ENCODE results near the gene OPHN1.
A peak's percentile ranks its signal among the peaks of the same experiment; 100 is the strongest.

The OPHN1 gene

GRCh38 chrX:68209008-68209407 lies 224.3 kb downstream of the OPHN1 start:
- no peaks in the 10 kb centered on the region for H3K36me3 Mint-ChIP-seq
- H3K4me3 Mint-ChIP-seq, result no peak overlapping the region
- H3K27me3 Mint-ChIP-seq, result peaks cover 2% of the 10 kb centered on the region
- no peaks in the 10 kb centered on the region for H3K4me1 Mint-ChIP-seq
- H3K9me3 Mint-ChIP-seq, result no peaks in the 10 kb centered on the region
- ATAC-seq (ENCODE audit: low read depth), result no peak
- no peak for DNase-seq (ENCODE audit: low spot score in 2 of 2)
- no peak overlapping the region for H3K27ac Mint-ChIP-seq

- no peaks in the 10 kb centered on the region for H3K36me3 Mint-ChIP-seq
- H3K4me3 Mint-ChIP-seq, result no peak overlapping the region
- peaks cover 4% of the 10 kb centered on the region for H3K4me1 Mint-ChIP-seq
These were observed 228.7 kb downstream of the OPHN1 start for GRCh38 chrX:68204521-68205038.

GRCh38 chrX:68203646-68204045 lies 229.6 kb downstream of the OPHN1 start:
- Mint-ChIP-seq H3K27me3 (peaks cover 2% of the 10 kb centered on the region), H3K9me3 (no peaks in the 10 kb centered on the region), H3K36me3 (no peaks in the 10 kb centered on the region), H3K4me1 (peaks cover 4% of the 10 kb centered on the region), H3K4me3 (no peak overlapping the region), H3K27ac (no peak overlapping the region)
- no peak for ATAC-seq (ENCODE audit: low read depth)
- DNase-seq (ENCODE audit: low spot score in 2 of 2), result no peak

More at GRCh38 chrX:68204521-68205038, 228.7 kb downstream of the OPHN1 start:
- peaks cover 2% of the 10 kb centered on the region for H3K27me3 Mint-ChIP-seq
- ATAC-seq (ENCODE audit: low read depth) (no peak), DNase-seq (ENCODE audit: low spot score in 2 of 2) (no peak)
- H3K27ac Mint-ChIP-seq, result no peak overlapping the region
- no peaks in the 10 kb centered on the region for H3K9me3 Mint-ChIP-seq

DNA sequence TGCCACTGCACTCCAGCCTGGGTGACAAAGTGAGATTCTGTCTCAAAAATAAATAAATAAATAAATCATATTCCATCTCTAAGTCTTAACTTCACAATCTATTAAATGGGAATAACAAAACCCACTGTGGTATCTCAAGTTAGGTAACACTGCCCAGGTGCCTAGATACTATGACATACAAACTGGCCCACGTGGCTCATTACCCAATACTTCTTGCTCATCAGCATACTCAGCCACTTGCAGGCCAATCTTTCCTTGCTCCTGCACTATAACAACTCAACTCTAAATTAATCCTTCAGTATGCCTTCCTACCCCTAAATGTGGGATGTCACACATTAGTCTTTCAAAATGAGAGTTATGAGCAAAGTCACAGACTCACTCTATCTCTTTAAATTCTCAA lies 230.1 kb downstream of the OPHN1 start:
- Mint-ChIP-seq H3K27me3 (peaks cover 2% of the 10 kb centered on the region), H3K9me3 (no peaks in the 10 kb centered on the region), H3K36me3 (no peaks in the 10 kb centered on the region), H3K27ac (no peak overlapping the region), H3K4me3 (no peak overlapping the region), H3K4me1 (peaks cover 4% of the 10 kb centered on the region)
- ATAC-seq (ENCODE audit: low read depth), result no peak
- no peak for DNase-seq (ENCODE audit: low spot score in 2 of 2)

- DNase-seq (ENCODE audit: low spot score in 2 of 2), result no peak
- H3K36me3 Mint-ChIP-seq, result no peaks in the 10 kb centered on the region
- H3K27me3 Mint-ChIP-seq, result no peaks in the 10 kb centered on the region
- ATAC-seq (ENCODE audit: low read depth), result no peak
- H3K4me1 Mint-ChIP-seq, result peaks cover 4% of the 10 kb centered on the region
- H3K4me3 Mint-ChIP-seq, result no peak overlapping the region
- no peak overlapping the region for H3K27ac Mint-ChIP-seq
- H3K9me3 Mint-ChIP-seq, result no peaks in the 10 kb centered on the region
These were observed 234.0 kb downstream of the OPHN1 start for GRCh38 chrX:68199062-68199848.

GRCh38 chrX:68196939-68197791 lies 236.1 kb downstream of the OPHN1 start:
- no peak overlapping the region for H3K4me3 Mint-ChIP-seq
- no peaks in the 10 kb centered on the region for H3K9me3 Mint-ChIP-seq
- H3K27me3 Mint-ChIP-seq, result no peaks in the 10 kb centered on the region
- H3K27ac Mint-ChIP-seq, result no peak overlapping the region
- H3K4me1 Mint-ChIP-seq, result no peaks in the 10 kb centered on the region
- DNase-seq (ENCODE audit: low spot score in 2 of 2), result peak in 1 of 2 donors; percentile 19
- ATAC-seq (ENCODE audit: low read depth), result no peak
- no peaks in the 10 kb centered on the region for H3K36me3 Mint-ChIP-seq

DNA sequence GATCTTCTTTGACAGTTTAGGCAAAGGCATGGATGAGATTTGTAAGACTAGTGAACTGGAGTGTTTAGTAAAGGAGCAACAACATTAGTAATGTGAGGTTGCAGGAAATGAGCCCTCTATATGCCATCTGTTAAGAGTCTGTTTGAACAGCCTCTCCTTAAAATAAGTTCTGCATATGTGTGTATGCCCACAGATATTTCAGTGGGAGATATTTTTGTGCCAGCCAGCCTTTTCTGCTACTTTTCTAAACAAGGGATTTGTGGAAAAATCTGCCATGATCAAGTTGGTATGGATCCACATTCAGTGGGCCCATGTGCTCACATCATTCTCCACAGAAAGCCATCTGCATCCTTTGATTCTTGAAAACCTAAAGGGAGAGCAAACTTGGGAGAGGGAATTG lies 237.7 kb downstream of the OPHN1 start:
- Mint-ChIP-seq H3K4me1 (no peaks in the 10 kb centered on the region), H3K9me3 (no peaks in the 10 kb centered on the region), H3K27me3 (no peaks in the 10 kb centered on the region), H3K4me3 (no peak overlapping the region), H3K36me3 (no peaks in the 10 kb centered on the region), H3K27ac (no peak overlapping the region)
- no peak for ATAC-seq (ENCODE audit: low read depth)
- no peak for DNase-seq (ENCODE audit: low spot score in 2 of 2)

DNA sequence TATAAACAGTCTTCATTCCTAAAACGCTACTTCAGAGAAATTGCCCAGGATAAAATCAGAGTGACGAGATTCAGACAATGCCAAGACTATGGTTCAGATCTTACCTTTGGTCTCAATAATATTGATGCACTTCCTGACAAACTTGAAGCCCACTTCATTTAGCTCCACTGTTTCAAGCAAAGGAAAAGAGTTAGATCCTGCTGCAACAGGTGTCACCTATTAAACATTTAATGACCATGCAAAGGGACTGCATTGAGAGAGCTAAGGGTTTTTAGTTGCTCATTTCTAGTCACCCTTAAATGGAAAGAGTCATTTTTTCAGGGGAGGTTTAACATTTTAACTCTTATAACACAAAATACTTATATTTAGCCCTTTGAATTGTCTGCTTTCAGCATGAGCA lies 239.5 kb downstream of the OPHN1 start:
- DNase-seq (ENCODE audit: low spot score in 2 of 2) (no peak), ATAC-seq (ENCODE audit: low read depth) (no peak)
- no peaks in the 10 kb centered on the region for H3K36me3 Mint-ChIP-seq
- no peaks in the 10 kb centered on the region for H3K27me3 Mint-ChIP-seq
- no peaks in the 10 kb centered on the region for H3K9me3 Mint-ChIP-seq
- no peaks in the 10 kb centered on the region for H3K4me1 Mint-ChIP-seq
- no peak overlapping the region for H3K4me3 Mint-ChIP-seq
- H3K27ac Mint-ChIP-seq, result no peak overlapping the region

- Mint-ChIP-seq H3K36me3 (no peaks in the 10 kb centered on the region), H3K9me3 (no peaks in the 10 kb centered on the region), H3K27ac (no peak overlapping the region), H3K27me3 (no peaks in the 10 kb centered on the region), H3K4me1 (no peaks in the 10 kb centered on the region), H3K4me3 (no peak overlapping the region)
- no peak for DNase-seq (ENCODE audit: low spot score in 2 of 2)
- ATAC-seq (ENCODE audit: low read depth), result no peak
These were observed 240.1 kb downstream of the OPHN1 start for GRCh38 chrX:68193234-68193633.

- H3K27me3 Mint-ChIP-seq, result no peaks in the 10 kb centered on the region
These were observed 242.5 kb downstream of the OPHN1 start for GRCh38 chrX:68190799-68191198.

GRCh38 chrX:68186552-68187262 lies 246.6 kb downstream of the OPHN1 start:
- no peak for ATAC-seq (ENCODE audit: low read depth)
- H3K4me3 Mint-ChIP-seq, result no peak overlapping the region
- no peaks in the 10 kb centered on the region for H3K36me3 Mint-ChIP-seq
- no peak for DNase-seq (ENCODE audit: low spot score in 2 of 2)
- H3K4me1 Mint-ChIP-seq, result no peaks in the 10 kb centered on the region
- H3K27me3 Mint-ChIP-seq, result peaks cover 1% of the 10 kb centered on the region
- H3K27ac Mint-ChIP-seq, result no peak overlapping the region
- peaks cover 2% of the 10 kb centered on the region for H3K9me3 Mint-ChIP-seq

More at GRCh38 chrX:68190799-68191198, 242.5 kb downstream of the OPHN1 start:
- Mint-ChIP-seq H3K36me3 (no peaks in the 10 kb centered on the region), H3K4me3 (no peak overlapping the region), H3K4me1 (no peaks in the 10 kb centered on the region), H3K27ac (no peak overlapping the region), H3K9me3 (peaks cover 2% of the 10 kb centered on the region)
- DNase-seq (ENCODE audit: low spot score in 2 of 2) (no peak), ATAC-seq (ENCODE audit: low read depth) (no peak)

DNA sequence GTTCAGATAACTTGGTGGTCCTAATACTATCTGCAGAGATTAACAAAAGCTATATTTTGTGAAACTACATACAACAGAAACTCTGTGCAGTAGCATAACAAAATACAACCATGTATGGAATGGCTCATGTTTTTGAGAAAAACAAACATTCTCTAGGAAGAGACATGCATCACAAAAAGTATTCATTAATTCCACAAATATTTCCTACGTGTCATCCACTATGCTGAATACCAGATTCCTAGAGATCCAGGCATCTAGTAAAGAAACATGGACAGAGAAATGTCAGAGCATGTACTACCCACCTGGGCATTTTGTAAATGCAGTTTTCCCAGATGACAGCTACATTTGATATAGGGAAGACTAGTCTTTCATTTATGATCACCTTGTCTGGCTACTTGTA lies 248.1 kb downstream of the OPHN1 start:
- Mint-ChIP-seq H3K27me3 (peaks cover 1% of the 10 kb centered on the region), H3K27ac (no peak overlapping the region), H3K4me3 (no peak overlapping the region), H3K4me1 (no peaks in the 10 kb centered on the region), H3K9me3 (peaks cover 2% of the 10 kb centered on the region), H3K36me3 (no peaks in the 10 kb centered on the region)
- ATAC-seq (ENCODE audit: low read depth), result no peak
- no peak for DNase-seq (ENCODE audit: low spot score in 2 of 2)

- ATAC-seq (ENCODE audit: low read depth) (no peak), DNase-seq (ENCODE audit: low spot score in 2 of 2) (no peak)
- H3K4me3 Mint-ChIP-seq, result no peak overlapping the region
- H3K4me1 Mint-ChIP-seq, result no peaks in the 10 kb centered on the region
- no peaks in the 10 kb centered on the region for H3K36me3 Mint-ChIP-seq
- peaks cover 2% of the 10 kb centered on the region for H3K9me3 Mint-ChIP-seq
- peaks cover 1% of the 10 kb centered on the region for H3K27me3 Mint-ChIP-seq
- no peak overlapping the region for H3K27ac Mint-ChIP-seq
These were observed 249.6 kb downstream of the OPHN1 start for GRCh38 chrX:68183612-68184214.
